Islet precursor cell (in vitro differentiated cells): ENCODE results near the gene FRMD8.

Experiments used
- DNase-seq: peaks from one replicate; pipeline ENCODE4 v3.0.0-alpha.2; 2018

FRMD8 gene

DNA sequence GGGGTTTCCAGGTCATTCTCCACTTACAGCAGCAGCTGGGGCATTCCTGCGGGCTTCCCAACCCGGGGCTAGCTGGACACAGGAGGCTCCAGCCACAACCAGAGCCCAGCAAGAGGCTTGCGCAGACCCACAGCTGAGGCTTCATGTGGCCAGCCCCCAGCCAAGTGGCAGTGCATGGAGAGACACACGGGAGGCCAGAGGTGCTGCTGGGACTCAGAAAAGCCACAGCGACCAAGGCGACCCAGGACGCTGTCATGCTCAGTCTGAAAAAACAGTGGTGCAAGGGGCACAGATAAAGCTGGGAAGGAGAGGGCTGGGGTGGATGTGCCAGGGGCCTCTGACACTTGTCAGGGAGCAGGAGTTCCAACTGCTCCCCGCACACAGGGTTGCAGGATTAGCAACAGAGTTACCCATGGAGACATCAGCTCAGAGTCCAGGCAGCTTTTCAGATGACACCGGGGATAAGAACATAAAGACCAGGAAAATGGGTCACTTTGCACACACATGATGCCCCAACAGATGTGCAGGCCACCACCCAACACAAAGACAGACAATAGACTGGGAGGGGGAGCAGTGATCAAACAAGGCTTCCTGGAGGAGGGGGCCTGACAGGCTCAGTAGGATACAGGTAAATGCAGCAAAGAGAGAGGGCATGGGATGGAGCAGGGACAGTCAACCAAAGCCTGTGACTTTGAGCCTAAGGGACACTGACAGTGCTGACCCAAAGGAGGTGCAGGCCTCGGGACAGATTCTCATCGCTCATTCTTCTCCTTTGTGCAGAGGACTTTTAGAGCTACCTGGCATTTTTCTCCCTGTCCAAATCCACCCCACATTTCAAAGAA, 29.3 kb downstream of the FRMD8 start:
- DNase-seq, result peak; percentile 54

DNA sequence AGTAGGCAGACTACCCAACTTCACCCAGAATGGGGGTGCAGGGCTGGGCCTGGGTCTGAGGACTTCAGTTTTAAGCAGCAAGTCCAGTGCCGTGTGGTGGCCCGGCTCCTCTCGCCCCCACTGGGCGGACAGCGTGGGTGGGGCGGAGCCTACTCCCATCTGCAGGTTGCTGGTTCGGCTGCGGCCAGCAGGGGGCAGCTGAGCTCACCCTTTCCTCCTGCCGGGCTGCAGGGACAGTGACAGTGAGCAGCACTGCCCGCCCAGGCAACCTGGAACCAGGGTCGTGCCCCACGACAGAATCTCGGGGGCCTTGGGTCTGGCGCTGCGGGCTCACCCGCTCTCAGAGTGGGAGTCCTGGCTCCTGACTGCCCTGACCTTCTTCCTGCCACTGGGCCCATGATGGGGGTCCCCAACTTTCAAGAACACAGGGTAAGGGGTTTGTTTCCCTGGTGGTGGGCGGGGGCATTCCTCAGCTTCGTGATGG, 29.9 kb downstream of the FRMD8 start:
- DNase-seq, result peak; percentile 95

DNA sequence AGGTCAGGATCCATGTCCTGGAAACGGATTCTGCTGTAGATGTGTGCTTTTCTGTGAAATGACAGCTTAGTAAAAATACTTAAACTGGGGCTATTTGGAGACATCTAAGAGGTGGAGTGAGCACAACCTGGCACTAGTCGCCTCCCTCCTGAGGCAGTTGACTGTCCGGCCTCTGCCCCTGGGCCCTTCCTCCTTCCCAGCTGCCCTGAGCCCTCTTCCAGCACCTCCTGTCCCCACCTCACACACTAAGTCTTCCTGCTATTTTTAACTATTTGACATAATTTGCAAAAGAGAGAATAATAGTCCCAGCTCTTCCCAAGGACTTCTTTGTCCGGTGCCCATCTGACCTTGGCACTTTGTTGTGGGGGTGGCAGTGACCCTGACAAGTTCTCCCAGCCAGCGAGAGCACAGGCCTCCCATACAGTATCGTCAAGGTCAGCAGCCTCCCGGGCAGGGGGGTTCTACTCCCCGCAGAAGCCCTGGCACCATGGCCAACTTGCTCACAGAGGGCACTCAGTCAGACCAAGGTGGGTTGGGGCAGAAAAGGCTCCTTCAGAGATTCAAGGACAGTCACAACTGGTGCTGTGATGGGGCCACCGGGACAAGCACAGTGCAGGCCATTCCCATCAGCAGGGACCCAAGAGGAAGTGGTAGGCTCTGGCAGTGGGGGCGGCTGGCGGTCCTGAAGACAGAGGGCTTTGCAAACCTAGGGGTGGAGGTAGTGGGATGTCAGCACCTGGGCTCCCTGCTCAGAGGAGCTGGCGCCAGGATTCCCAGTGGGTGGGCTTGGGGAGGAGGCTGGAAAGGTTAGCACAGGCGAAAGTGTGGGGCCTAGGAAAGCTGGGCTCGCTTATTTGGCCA, 30.6 kb downstream of the FRMD8 start:
- peak; percentile 75 for DNase-seq

DNA sequence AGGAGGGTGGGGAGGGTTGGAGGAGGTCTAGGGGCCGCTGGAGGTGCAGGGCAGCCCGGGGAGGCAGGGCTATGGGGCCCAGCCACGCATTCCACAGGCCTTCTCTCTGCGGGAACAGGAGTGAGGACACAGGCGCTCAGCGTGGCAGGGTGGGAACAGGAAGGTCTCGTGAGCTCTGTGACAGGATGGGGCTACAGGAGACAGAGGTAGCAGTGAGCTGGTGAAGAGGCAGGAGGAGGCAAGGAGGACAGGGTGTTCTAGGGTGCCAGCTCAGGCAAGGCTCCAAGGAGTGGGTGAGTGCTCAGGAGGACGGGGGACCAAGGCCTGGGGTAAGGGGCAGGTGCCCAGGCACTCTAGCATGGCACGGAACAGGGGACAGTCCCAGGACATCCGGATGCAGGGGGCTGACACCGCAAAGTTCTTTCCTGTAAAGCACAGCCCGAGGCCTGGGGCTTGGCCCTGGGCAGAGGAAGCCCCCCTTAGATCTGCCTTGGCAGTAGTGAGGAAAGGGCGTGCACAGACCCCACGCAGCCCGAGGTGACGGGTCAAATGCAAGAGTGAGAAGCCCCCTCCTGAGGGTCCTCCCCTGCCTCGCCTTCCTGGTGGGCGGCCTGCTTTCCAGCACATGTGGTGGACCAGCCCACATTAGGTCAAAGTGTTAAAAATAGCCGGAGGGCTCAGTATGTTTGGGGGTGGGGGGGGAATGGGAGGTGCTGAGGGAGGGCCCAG, 31.4 kb downstream of the FRMD8 start:
- peak; percentile 79 for DNase-seq

DNA sequence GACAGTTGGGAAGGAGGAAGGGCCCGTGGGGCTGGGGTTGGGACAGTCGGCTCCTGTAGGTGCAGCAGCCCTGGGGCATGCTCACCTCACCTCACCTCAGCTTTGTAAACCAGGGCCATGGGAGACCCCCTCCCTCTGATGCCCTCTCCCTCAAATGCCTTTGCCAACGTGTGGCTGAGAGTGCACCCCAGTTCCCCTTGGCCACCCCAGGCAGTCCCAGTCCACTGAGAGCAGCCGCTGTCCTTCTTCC, 31.9 kb downstream of the FRMD8 start:
- no peak for DNase-seq

DNA sequence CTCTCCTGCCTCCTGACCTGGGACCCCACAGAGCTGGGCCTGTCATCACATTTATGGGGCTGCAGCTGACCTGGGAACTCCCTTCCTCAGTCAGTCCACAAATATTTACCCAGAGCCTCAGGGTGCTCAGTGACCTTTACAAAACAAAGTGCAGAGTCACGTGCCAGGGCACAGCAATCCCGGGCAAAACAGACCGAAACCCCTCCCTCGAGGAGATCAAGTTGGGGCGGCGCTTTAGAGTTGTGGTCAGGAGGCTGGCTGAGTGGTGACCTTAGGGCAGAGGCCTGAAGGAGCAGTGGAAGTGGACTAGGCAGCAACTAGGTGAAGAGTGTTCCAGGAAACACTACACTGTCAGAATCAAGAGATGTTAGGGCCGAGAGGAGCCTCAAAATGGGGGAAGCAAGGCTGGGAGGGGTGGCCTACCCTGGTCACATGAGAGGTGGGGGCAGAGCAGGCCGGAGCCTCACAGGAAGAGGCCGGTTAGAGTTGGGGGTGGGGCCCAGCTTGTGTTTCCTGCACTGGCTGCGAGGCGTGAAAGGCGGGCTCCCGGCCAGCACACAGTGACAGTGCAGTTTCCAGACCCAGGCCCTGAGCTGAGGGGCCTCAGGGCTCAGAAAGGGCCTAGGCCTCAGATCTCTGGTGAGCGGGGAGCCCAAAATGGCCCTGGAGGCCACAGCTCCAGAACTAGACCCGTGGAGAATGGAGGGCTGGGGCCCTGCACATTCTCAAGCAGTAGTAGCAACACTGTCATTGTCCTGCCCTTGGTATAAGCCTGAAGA, 32.4 kb downstream of the FRMD8 start:
- DNase-seq, result peak; percentile 98

DNA sequence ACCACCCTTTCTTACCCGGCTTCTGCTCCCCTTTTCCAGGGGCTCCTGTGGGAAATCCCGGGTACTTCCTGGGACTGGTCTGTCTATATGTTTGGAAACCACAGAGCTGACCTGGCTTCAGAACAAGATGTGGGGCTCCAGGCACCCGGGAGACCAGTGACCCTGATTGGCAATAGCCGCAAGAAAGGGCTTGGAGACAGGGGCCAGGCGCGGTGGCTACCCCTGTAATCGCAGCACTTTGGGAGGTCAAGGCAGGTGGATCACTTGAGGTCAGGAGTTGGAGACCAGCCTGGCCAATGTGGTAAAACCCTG, 33.0 kb downstream of the FRMD8 start:
- no peak for DNase-seq

DNA sequence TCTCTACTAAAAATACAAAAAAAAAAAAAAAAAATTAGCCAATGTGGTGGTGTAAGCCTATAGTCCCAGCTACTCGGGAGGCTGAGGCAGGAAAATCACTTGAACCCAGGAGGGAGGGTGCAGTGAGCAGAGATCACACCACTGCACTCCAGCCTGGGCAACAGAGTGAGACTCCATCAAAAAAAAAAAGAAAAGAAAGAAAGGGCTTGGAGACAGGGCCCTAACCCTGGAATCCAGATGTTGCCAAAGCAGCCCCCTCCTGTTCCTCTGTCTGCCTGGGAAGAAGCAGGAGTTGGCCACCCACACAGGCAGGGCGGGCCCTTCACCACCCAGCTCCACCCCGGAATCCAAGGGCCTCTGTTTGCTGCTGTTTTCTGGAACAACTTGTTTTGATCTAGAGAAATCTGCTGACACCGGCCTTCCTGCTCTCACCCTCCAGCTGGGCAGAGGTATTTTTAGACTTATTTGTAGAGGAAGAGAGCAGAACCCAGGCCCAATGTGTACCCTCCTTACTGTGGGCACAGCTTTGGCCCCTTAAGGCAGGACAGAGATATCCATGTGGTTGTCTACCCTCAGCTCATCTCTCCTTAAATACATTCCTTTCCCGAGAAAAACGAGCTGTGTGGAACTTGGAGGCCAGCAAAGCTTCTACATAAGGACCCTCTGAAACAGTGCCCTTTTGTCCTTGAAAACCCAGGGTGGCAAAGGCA, 33.5 kb downstream of the FRMD8 start:
- DNase-seq, result peak; percentile 96

DNA sequence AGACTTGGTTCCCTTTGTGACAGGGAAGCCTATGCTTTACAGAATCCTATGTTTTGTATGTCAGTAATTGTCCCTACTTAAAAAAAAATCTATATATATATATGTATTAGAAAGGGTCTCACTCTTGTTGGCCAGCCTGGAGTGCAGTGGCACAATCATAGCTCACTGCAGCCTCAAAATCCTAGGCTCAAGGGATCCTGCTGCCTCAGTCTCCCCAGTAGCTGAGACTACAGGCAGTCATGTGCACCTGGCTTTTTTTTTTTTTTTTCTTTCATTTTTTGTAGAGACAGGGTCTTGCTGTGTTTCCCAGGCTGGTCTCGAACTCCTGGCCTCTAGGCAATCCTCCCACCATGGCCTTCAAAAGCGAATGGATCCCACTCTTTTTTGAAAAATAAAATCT, 34.1 kb downstream of the FRMD8 start:
- no peak for DNase-seq

DNA sequence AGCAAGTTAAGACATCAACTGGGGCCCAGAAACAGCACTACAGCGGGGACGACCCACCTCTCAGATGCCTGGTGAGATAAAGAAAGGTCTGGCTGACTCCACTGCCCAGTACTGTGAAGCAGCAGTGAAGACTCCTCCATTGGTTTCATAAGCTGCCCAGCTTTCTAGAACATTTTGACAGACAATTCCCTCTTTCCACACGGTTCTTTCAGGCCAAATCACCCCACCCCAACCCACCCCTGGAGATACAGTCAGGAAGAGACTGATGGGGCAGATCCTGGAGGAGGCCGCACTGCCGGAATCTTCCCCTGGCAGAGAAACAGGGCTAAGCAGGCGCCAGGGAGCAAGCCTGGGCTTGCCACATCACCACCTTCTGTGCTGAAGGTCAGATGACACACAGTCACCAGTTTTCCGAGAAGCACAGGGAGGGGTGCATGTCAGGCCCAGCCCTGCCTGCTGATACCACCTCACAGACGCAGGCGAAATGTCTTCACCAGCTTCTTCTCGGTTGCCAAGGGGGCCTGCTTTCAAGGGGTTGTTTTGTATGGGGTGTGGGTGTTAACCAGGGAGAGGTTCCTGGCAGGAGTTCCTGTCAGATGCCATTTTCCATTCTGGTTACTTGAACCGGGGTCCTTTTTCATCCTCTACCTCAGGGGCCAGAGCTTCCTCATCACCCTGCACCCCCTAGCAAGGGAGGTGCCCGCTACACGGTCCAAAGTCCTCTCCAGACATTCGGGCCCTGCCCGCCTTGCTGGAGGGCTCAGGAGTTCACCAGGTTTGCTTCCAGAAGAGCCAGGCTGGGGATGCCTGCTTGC, 34.7 kb downstream of the FRMD8 start:
- peak; percentile 94 for DNase-seq

DNA sequence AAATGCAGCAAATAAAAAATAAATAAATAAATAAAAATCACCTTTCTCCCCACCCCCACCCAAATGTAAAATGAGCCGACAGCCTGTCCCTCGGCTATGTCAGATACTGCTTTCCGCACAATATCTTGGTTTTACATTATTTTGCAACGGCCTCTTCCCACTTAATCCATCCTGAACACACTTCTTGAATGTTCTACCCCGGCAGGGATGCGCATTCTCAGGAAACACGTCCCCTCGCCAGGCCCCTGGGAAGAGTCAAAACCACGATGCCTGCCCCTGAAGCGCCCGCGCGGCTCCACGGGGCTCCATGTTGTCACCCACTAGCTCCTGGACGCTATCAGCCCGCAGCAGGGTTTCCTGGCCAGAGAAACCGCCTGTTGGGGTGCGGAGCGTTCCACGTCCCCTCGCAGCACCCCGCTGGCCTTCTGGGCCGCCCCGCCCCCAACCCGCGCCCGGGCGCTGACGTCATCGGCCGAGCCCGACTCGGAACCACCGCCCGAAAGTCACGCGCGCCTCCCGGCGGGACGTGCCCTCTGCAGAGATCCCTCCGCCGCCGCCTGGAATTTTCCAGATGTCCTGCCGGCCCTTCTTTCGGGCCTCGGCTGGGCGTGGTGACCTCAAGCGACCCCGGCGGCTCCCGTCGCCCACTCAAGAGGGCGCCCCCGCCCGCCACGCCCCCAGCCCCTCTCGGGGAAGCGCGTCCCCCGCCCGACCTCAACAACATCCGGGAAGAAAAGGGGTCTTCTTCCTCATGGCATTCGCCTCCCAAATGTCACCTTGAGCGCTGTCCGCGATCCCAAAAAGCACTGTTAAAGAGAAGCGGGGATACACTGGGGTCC, 35.6 kb downstream of the FRMD8 start:
- DNase-seq, result peak; percentile 97

DNA sequence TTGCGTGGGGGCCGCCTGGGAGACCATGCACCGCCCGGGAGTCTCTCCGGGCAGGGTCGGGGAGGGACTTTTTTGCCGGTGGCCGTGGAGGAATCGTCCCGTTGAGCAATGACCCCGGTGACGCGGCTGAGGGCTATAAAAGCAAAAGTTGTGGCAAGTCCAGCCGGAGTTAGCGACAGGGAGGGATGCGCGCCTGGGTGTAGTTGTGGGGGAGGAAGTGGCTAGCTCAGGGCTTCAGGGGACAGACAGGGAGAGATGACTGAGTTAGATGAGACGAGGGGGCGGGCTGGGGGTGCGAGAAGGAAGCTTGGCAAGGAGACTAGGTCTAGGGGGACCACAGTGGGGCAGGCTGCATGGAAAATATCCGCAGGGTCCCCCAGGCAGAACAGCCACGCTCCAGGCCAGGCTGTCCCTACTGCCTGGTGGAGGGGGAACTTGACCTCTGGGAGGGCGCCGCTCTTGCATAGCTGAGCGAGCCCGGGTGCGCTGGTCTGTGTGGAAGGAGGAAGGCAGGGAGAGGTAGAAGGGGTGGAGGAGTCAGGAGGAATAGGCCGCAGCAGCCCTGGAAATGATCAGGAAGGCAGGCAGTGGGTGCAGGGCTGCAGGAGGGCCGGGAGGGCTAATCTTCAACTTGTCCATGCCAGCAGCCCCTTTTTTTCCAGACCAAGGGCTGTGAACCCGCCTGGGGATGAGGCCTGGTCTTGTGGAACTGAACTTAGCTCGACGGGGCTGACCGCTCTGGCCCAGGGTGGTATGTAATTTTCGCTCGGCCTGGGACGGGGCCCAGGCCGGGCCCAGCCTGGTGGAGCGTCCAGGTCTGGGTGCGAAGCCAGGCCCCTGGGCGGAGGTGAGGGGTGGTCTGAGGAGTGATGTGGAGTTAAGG, 36.4 kb downstream of the FRMD8 start, which contains the start of gene NEAT1:
Gene NEAT1, plus strand, starts transcription at position 166 of the 883 bp plus-strand sequence.
- DNase-seq, result peak; percentile 97

DNA sequence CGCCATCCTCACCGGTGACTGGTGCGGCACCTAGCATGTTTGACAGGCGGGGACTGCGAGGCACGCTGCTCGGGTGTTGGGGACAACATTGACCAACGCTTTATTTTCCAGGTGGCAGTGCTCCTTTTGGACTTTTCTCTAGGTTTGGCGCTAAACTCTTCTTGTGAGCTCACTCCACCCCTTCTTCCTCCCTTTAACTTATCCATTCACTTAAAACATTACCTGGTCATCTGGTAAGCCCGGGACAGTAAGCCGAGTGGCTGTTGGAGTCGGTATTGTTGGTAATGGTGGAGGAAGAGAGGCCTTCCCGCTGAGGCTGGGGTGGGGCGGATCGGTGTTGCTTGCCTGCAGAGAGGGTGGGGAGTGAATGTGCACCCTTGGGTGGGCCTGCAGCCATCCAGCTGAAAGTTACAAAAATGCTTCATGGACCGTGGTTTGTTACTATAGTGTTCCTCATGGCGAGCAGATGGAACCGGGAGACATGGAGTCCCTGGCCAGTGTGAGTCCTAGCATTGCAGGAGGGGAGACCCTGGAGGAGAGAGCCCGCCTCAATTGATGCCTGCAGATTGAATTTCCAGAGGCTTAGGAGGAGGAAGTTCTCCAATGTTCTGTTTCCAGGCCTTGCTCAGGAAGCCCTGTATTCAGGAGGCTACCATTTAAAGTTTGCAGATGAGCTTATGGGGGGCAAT, 37.2 kb downstream of the FRMD8 start:
- DNase-seq, result peak; percentile 44

DNA sequence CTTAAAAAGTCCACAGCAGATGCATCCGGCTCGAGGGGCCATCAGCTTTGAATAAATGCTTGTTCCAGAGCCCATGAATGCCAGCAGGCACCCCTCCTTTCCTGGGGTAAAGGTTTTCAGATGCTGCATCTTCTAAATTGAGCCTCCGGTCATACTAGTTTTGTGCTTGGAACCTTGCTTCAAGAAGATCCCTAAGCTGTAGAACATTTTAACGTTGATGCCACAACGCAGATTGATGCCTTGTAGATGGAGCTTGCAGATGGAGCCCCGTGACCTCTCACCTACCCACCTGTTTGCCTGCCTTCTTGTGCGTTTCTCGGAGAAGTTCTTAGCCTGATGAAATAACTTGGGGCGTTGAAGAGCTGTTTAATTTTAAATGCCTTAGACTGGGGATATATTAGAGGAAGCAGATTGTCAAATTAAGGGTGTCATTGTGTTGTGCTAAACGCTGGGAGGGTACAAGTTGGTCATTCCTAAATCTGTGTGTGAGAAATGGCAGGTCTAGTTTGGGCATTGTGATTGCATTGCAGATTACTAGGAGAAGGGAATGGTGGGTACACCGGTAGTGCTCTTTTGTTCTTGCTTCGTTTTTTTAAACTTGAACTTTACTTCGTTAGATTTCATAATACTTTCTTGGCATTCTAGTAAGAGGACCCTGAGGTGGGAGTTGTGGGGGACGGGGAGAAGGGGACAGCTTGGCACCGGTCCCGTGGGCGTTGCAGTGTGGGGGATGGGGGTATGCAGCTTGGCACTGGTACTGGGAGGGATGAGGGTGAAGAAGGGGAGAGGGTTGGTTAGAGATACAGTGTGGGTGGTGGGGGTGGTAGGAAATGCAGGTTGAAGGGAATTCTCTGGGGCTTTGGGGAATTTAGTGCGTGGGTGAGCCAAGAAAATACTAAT, 38.0 kb downstream of the FRMD8 start:
- DNase-seq, result peak; percentile 46

DNA sequence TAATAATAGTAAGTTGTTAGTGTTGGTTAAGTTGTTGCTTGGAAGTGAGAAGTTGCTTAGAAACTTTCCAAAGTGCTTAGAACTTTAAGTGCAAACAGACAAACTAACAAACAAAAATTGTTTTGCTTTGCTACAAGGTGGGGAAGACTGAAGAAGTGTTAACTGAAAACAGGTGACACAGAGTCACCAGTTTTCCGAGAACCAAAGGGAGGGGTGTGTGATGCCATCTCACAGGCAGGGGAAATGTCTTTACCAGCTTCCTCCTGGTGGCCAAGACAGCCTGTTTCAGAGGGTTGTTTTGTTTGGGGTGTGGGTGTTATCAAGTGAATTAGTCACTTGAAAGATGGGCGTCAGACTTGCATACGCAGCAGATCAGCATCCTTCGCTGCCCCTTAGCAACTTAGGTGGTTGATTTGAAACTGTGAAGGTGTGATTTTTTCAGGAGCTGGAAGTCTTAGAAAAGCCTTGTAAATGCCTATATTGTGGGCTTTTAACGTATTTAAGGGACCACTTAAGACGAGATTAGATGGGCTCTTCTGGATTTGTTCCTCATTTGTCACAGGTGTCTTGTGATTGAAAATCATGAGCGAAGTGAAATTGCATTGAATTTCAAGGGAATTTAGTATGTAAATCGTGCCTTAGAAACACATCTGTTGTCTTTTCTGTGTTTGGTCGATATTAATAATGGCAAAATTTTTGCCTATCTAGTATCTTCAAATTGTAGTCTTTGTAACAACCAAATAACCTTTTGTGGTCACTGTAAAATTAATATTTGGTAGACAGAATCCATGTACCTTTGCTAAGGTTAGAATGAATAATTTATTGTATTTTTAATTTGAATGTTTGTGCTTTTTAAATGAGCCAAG, 38.9 kb downstream of the FRMD8 start:
- peak; percentile 64 for DNase-seq
